ENCODE measurements around the gene SF3B1.
"Not testable (repeated sequence)": the region's sequence is repeated elsewhere in the genome, so short reads cannot be mapped to it uniquely, and the experiment has no call there.

Gene SF3B1, protein sequence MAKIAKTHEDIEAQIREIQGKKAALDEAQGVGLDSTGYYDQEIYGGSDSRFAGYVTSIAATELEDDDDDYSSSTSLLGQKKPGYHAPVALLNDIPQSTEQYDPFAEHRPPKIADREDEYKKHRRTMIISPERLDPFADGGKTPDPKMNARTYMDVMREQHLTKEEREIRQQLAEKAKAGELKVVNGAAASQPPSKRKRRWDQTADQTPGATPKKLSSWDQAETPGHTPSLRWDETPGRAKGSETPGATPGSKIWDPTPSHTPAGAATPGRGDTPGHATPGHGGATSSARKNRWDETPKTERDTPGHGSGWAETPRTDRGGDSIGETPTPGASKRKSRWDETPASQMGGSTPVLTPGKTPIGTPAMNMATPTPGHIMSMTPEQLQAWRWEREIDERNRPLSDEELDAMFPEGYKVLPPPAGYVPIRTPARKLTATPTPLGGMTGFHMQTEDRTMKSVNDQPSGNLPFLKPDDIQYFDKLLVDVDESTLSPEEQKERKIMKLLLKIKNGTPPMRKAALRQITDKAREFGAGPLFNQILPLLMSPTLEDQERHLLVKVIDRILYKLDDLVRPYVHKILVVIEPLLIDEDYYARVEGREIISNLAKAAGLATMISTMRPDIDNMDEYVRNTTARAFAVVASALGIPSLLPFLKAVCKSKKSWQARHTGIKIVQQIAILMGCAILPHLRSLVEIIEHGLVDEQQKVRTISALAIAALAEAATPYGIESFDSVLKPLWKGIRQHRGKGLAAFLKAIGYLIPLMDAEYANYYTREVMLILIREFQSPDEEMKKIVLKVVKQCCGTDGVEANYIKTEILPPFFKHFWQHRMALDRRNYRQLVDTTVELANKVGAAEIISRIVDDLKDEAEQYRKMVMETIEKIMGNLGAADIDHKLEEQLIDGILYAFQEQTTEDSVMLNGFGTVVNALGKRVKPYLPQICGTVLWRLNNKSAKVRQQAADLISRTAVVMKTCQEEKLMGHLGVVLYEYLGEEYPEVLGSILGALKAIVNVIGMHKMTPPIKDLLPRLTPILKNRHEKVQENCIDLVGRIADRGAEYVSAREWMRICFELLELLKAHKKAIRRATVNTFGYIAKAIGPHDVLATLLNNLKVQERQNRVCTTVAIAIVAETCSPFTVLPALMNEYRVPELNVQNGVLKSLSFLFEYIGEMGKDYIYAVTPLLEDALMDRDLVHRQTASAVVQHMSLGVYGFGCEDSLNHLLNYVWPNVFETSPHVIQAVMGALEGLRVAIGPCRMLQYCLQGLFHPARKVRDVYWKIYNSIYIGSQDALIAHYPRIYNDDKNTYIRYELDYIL

DNA sequence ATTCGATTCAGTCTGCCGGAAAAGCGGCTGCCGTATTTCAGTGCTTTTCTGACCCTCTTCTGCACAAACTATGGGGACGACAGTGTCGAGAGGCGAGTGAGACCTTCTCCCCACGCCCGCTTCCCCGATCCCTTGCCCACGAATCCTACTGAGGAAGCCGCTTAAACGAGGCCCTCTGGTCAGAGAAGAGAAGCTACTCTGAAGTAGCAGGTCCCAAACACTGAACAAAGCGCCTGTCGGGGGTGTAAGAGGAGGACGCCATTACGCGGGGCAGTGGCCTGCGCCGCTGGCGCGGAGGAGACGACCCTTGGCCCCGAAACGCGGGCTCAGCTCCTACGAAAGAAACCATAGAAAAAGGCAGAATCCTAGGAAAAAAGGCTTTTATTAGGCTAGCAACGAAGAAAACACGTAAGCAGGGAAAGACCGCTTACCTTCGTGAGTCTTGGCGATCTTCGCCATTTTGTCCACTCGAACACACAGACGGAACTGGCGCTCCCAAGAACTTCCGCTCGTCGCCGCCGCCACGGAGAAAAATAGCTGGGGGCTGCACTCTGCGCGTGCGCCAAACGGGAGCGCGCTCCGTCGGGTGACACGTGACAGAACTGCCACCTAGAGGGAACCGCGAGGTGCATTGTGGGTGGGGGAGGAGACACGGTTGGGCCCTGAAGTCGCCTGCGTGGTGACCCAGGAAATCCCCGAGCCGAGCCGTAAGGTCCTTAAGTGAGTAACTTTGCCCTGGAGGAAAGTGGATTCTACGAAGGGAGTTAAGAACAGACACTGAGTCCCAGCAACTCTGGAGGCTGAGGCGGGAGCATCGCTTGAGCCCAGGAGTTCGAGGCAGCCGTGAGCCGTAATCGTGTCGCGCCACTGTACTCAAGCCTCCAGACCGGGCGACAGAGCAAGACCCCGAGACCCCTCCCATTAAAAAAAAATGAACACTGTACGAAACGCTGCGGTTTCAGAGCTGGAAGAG, at the start of gene SF3B1:
TSS of gene SF3B1 (minus strand) at position 488 of the 973 bp plus-strand sequence. CDS start at position 459, 29 bp downstream.
- peak; percentile 83 for DNase-seq

DNA sequence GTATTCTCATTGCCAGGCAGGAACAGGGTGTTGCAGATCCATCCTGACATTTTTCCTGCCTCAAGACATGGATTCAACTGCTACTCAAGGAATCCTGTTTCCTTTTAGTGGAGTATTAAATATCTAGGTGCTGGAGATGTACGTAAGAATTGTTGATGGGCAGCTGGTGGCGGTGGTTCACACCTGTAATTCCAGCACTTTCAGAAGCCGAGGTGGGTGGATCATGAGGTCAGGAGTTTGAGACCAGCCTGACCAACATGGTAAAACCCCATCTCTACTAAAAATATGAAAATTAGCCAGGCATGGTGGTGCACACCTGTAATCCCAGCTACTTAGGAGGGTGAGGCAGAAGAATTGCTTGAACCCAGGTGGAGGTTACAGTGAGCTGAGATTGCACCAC, 49.4 kb upstream of the SF3B1 start:
- DNase-seq, result not testable (repeated sequence)

DNA sequence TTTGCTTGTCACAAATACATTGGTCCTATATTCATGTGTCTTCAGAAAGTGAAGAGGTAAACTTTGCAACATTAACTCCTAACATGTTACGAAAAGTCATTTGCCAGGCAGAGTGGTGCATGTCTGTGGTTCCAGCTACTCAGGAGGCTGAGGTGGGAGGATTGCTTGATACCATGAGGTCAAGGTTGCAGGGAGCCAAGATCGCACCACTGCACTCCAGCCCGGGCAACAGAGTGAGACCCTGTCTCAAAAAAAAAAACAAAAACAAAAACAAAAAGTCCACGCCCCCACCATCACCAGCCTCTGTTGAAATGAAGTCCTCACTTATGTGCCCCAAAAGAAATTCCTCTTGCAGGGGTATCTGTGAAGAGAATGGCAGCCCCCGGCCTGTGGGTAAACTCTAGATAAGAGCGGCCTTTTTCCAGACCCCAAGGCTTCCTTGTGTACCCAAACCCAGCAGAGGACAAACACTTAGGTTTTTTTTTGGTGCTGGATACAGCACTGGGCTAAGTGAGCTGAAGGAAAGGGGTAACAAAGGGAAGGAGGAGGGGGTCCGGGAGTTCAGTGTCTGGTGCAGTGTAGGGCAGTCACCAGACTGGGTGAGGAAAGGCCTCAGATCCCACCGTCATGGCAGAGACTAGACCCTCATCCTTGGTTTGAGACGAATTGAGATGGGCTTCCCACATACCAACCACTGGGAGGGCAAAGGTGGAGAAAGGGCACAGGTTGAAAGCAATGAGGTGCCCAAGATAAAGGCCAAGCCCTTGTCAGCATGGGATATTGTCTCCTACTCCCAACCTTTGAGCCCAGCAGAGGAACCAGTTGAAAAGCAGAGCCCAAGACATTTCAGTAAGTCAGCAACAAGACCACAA, 45.6 kb upstream of the SF3B1 start:
- no peak for DNase-seq

DNA sequence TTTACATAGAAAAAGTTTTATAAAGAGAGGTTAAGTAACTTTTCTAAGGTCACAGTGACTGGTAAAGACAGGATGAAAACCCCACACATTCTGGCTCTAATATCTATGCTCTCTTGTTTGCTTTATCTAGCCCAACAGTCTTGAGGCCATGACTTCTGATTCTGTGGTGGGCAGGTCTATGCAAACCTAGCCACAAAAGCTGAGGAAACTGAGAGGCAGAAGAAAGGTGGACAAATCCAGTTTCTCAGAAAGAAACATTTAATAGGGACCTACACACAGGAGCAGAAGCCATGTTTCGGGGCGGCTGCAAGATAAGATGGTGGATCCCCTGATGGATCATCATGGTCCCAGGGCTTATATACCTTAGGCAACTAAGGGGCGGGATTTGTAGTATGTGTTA, 43.0 kb upstream of the SF3B1 start:
- no peak for DNase-seq

DNA sequence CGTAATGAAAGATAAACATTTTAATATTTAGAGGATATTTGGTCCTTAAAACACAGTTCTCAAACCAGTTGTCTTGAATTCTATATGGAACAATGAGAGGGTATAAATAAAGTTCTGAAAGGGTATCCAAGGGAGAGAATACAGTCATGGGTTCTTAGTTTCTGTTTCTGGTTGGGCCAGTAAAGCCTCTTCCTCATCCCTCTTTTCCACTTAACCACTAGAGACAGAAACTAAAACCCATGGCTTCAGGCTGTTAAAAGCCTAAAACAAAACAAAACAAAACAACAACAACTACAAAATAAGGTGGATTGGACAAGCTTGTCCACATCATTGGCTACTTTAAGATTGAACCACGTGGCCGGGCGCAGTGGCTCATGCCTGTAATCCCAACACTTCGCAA, 37.3 kb upstream of the SF3B1 start:
- DNase-seq, result no peak

DNA sequence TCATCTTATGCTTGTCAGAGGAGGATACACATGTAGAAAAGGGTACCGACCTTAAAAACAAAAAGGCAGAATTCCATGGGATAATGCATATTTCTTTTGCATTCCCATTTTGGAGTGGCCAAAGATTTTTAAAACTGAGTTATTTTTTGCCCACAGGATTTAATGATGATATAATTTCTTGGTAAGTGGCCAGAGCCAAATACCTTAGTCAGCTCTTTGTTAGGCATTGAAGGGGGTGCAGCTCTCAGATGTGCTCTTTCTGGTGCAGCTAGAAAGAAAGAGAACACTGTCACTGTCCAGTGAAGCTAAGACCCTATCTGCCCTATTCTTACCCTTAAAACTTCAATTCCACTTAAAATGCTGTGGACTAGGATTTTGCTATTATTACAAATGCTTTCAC, 29.3 kb upstream of the SF3B1 start:
- no peak for DNase-seq

DNA sequence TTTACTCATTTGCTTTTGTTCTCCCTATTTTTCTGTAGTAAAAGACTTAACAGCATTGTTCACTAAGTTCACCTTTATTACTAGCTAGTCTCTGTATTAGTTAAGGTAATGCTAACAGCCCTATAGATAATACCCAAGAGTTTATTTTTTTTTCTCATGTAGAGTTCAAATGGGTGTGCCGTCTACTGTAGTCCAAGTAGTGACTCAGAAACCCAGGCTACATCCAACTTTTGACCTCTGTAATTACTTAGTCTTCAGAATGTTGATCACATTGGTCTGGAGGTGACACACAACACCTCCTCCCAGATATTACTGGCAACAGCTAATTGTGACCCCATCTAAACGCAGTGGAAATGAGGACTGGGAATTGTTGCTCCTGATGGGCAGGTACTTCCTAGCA, 26.2 kb upstream of the SF3B1 start:
- DNase-seq, result no peak

DNA sequence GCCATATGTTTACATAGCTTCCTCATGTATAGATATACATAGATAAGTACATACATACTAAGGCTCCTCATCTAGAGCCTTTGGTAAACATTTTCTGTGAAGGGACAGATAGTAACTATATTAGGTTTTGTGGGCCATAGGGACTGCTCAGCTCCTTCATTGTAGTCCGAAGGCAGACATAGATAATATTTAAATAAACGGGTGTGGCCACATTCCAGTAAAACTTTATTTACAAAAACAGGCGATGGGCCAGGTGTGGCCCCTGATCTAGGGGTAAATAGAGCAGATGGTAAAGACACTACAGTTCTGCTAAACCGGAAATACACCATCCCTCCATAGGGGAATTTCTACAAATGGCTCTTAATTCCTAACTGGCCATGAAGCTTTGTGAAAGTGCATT, 25.8 kb upstream of the SF3B1 start:
- DNase-seq, result no peak

DNA sequence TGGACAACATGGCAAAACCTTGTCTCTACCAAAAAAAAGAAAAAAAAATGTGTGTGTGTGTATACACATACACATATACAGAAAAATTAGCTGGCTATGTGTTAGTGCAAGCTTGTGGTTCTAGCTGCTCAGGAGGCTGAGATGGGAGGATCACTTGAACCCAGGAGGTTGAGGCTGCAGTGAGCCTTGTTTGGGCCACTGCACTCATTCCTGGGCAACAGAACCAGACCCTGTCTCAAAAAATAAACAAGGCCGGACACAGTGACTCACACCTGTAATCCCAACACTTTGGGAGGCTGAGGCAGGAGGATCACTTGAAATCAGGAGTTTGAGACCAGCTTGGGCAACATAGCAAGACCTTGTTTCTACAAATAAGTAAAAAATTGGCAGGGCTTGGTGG, 20.6 kb upstream of the SF3B1 start:
- no peak for DNase-seq

DNA sequence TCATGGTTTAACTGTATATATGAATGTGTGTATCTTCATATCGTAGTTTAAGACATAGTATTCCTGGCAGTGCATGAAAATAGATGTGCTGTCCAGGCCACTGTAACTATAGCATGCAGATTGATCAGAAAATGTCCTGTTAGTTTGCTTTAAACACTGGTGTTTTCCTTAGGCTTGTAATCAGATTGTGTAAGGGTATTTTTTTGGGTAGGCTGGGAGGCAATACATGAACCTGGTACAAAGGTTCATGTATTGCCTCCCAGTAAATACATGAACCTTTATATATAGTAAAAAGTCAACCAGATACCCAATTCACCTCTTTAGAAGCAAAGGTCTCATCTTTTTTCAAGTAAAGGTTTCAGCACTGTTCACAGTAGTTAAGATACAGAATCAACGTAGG, 20.1 kb upstream of the SF3B1 start:
- no peak for DNase-seq

DNA sequence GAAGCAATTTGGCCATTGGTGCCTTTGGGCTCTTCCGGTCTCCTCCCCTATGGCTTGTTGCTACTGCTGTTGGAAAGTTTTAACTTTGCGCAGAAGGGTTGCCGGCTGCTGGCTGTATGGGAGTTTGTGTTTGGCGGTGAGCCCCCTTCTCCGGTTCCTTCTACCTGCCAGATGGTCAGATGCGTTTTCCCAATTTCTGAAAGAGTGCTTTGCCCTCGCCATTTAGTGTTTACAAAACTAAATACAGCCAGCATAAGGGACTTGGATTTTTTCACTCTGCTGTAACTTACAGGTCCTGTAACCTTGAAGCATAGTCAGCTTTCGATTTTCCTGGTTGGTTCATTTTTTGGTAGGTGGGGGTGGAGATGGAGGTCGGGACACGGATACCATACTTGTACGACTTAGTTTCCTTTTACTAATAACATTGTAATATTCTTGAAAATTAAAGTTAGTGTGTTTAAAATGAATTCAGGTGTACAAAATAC, 19.1 kb upstream of the SF3B1 start:
- no peak for DNase-seq

DNA sequence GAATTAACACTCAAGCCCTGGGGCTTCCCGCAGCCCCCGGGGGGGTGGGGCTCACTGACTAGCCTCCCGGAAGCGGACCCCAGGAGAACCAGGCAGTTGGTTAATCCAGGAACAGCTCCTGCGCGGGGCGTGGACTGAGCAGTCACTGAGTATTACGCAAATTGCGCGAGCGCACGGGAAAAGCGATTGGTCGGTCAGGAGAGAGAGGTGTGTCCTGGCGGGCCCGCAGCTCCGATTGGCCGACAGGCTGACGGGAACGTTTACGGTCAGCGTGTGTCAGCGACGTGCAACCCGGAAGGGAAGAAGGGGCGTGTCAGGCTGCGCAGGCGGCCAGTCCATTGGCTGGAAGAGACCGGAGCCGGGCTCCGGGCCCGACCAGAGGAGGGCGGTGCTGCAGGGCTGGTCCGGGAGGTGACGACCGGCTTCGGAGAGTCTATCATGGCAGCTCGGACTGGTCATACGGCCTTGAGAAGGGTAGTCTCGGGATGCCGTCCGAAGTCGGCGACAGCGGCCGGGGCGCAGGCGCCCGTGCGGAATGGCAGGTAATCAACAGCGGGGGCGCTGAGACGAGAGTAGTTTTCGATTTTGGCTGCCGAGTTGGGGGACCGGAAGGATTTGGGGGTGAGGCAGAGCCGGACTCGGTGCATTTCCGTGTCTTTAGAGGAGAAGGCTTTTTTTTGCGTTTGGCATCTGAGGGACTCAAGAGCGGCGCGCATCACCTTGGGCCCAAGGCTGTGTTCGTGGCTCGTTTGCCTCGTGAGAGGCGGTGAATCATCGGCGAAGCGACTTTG, 18.5 kb upstream of the SF3B1 start, which contains the start of gene COQ10B:
TSS of gene COQ10B (plus strand) at position 430 of the 791 bp plus-strand sequence. CDS start at position 439, 9 bp downstream.
- DNase-seq, result peak; percentile 96

DNA sequence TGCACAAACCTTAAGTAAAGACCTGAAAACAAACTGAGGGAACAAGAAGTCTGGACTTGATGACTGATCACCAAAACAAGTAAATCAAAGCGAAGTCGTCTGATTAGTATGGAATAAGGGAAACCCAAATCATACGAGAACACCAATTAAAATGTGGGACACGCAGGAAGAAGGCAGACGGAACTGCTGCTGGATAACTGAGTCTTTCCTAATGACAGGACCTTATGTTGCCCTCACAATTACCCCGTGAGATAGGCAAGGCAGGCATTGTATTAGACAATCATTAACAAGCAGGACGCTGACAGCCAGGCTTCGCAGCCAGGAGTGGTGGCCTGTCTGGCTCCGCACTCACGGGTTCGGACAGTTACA, 17.9 kb upstream of the SF3B1 start:
- no peak for DNase-seq

DNA sequence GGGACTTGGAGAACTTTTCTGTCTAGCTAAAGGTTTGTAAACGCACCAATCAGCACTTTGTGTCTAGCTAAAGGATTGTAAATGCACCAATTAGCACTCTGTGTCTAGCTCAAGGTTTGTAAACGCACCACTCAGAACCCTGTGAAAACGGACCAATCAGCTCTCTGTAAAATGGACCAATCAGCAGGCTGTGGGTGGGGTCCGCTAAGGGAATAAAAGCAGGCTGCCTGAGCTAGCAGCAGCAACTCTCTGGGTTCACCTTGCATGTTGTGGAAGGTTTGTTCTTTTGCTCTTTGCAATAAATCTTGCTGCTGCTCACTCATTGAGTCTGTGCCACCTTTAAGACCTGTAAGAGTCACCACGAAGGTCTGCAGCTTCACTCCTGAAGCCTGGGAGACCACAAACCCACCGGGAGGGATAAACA, 16.1 kb upstream of the SF3B1 start:
- not testable (repeated sequence) for DNase-seq

DNA sequence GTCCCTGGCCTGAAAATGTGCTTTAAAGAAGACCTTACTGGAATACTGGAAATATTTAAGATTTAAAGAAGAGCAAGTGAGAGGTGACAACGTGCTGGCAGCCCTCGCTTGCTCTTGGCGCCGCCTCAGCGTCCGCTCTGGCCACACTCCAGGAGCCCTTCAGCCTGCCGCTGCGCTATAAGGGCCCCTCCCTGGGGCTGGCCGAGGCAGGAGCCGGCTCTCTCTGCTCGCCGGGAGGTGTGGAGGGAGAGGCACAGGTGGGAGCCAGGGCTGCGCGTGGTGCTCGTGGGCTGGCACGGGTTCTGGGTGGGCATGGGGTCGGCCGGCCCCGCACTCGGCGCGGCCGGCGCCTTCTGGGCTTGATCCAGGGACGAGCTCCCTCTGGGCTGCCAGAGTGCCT, 15.6 kb upstream of the SF3B1 start:
- no peak for DNase-seq

DNA sequence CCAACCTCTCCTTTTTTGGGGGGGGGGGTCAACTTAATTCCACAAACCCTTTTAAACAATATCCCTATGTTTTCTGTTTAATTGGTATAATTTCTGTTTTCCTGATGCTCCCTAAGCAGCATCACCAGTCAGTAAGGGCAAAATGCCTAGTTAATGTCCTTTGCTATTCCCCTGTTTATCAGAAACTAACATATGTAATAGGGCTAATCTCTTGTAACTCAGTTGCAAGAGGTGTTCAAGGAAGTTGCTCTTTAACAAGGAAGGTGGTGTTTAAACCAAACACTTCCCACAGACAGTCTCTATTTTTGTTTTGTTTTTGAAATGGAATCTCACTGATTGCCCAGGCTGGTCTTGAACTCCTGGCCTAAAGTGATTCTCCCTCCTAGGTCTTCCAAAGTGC, 12.0 kb upstream of the SF3B1 start:
- no peak for DNase-seq

DNA sequence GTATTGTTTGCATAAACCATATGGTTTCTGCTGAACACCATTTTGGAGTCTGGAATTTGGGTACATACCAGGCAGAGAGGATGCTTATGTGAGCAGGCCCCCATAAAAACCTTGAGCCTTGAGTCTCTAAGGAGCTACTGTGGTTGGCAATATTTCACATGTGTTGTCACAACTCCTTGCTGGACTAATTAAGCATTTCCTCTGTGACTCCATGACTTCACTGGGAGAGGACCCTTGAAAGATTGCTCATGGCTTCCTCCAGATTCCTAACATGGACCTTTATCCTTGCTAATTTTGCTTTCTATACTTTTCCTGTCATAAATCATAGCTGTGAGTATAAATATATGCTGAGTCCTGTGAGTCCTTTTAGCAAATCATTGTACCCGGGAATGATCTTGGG, 10.9 kb upstream of the SF3B1 start:
- DNase-seq, result no peak

DNA sequence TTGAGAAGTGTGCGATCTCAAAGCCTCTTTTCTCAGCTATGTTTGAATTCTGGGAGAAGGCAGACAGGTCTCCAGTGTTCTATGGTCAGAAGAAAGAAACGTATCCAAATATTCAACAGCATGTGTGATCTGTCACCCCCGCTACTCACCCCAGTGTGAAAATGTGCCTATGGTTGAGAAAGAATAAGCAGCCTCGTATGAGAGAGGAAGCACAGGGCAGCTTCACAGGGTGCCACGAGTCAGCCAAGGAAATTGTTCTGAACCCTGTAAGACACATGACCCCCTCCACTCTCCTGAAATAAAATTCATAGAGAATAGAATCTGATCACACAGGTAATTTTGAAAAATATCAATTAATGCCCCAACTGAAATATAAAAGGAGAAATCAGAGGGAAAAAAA, 8.0 kb upstream of the SF3B1 start:
- DNase-seq, result no peak

DNA sequence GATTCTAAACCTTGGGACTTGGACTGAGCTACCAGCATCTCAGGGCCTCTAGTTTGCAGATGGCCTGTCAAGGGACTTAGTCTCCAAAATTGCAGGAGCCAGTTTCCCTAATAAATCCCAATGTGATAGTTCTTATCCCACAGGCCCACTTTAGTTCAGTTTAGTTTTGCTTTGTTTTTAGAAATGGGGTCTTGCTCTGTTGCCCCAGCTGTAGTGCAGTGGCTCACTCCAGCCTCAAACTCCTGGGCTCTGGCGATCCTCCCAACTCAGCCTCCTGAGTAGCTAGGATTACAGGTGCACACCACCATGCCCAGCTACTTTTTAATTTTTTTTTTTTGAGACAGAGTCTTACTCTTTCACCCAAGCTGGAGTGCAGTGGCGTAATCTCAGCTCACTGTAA, 2.6 kb upstream of the SF3B1 start:
- no peak for DNase-seq

All from NCI-H1048 (cell line).